ENCODE results near the gene RAMAC. TPM values are rescaled to one million over a fixed set of nuclear protein-coding genes. Genes with fewer than 3 reads are reported as not detected.

The RAMAC gene
- total and polyA plus RNA-seq, 2 donors from 2014 or later: 18.3 to 20.3 TPM

DNA sequence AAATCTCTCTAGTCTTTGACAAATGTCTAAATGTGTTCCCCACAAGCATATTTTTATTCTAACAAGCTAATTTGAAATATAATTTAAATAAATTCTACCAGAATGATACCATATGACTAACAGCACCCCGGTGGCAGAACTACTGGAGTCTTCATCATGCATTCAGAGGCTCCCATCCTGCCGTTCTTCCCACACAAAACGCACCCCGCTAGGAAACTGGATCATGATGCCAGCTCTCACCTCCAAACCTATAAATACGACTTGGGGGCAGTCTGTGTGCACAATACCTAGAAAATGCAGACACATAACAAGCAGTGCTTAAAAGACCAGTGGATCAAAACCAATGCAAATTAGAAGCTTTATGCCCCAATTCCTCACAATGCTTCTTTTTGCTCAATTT lies 42.0 kb upstream of the RAMAC start:
- H3K9me3 ChIP-seq (ENCODE audit: control insufficient read depth in 2 of 3, insufficient read depth in 1 of 3, low read length in 3 of 3): no peaks in the 10 kb centered on the region
- H3K4me3 ChIP-seq (ENCODE audit: low read length in 3 of 3): no peak overlapping the region
- TF ChIP-seq, protein P1, sequence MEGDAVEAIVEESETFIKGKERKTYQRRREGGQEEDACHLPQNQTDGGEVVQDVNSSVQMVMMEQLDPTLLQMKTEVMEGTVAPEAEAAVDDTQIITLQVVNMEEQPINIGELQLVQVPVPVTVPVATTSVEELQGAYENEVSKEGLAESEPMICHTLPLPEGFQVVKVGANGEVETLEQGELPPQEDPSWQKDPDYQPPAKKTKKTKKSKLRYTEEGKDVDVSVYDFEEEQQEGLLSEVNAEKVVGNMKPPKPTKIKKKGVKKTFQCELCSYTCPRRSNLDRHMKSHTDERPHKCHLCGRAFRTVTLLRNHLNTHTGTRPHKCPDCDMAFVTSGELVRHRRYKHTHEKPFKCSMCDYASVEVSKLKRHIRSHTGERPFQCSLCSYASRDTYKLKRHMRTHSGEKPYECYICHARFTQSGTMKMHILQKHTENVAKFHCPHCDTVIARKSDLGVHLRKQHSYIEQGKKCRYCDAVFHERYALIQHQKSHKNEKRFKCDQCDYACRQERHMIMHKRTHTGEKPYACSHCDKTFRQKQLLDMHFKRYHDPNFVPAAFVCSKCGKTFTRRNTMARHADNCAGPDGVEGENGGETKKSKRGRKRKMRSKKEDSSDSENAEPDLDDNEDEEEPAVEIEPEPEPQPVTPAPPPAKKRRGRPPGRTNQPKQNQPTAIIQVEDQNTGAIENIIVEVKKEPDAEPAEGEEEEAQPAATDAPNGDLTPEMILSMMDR (IDR thresholded peaks at IDR 0.05; ENCODE audit: borderline replicate concordance, extremely low read depth, insufficient read depth): no peak
- no peak overlapping the region for H3K27ac ChIP-seq (ENCODE audit: low read depth in 2 of 2, low read length in 2 of 2)
- no peak overlapping the region for H3K9ac ChIP-seq (ENCODE audit: low read length in 3 of 3)
- no peaks in the 10 kb centered on the region for H3K27me3 ChIP-seq (ENCODE audit: control insufficient read depth, insufficient read depth, low read length)
- intact Hi-C loops (cut with DNase I): no loop called here
- no peaks in the 10 kb centered on the region for H3K4me1 ChIP-seq (ENCODE audit: control insufficient read depth in 2 of 3, insufficient read depth in 2 of 3, low read depth in 1 of 3, low read length in 3 of 3)
- no peak for DNase-seq
- no peak for FAIRE-seq
- no peaks in the 10 kb centered on the region for H3K36me3 ChIP-seq (ENCODE audit: control insufficient read depth in 2 of 3, insufficient read depth in 3 of 3, low read length in 3 of 3)

- H3K27ac ChIP-seq (ENCODE audit: low read depth in 2 of 2, low read length in 2 of 2): no peak overlapping the region
- H3K4me1 ChIP-seq (ENCODE audit: control insufficient read depth in 2 of 3, insufficient read depth in 2 of 3, low read depth in 1 of 3, low read length in 3 of 3): no peaks in the 10 kb centered on the region
- H3K9ac ChIP-seq (ENCODE audit: low read length in 3 of 3): no peak overlapping the region
- TF ChIP-seq, protein P1 (IDR thresholded peaks at IDR 0.05; ENCODE audit: borderline replicate concordance, extremely low read depth, insufficient read depth): no peak
- H3K27me3 ChIP-seq (ENCODE audit: control insufficient read depth, insufficient read depth, low read length): no peaks in the 10 kb centered on the region
- H3K9me3 ChIP-seq (ENCODE audit: control insufficient read depth in 2 of 3, insufficient read depth in 1 of 3, low read length in 3 of 3): no peaks in the 10 kb centered on the region
- peak in 3 of 5 donors; percentile 40 to 82 (median 70) for DNase-seq
- H3K4me3 ChIP-seq (ENCODE audit: low read length in 3 of 3): no peak overlapping the region
- no peak for FAIRE-seq
- H3K36me3 ChIP-seq (ENCODE audit: control insufficient read depth in 2 of 3, insufficient read depth in 3 of 3, low read length in 3 of 3): no peaks in the 10 kb centered on the region
- intact Hi-C loops (cut with DNase I): no loop called here
These were observed 41.2 kb upstream of the RAMAC start for GRCh38 chr15:82944821-82945220.

DNA sequence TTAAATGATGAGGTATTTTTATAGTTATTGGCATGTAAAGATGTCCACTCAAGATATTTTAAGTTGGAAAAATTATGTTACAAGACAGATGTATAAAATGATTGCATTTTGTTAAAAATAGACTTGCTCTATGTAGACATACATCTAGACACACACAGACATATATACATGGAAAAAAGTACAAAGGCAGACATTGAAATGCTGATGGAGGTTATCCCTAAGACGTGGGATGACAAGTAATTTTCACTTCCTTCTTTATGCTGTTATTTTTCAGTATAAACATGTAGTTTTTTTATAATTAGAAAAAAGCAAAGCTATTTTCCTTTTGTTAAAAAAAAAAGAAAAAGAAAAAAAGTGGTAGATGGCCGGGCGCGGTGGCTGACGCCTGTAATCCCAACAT lies 40.7 kb upstream of the RAMAC start:
- H3K9ac ChIP-seq (ENCODE audit: low read length in 3 of 3): no peak overlapping the region
- TF ChIP-seq, protein P1 (IDR thresholded peaks at IDR 0.05; ENCODE audit: borderline replicate concordance, extremely low read depth, insufficient read depth): no peak
- no peaks in the 10 kb centered on the region for H3K36me3 ChIP-seq (ENCODE audit: control insufficient read depth in 2 of 3, insufficient read depth in 3 of 3, low read length in 3 of 3)
- H3K27me3 ChIP-seq (ENCODE audit: control insufficient read depth, insufficient read depth, low read length): no peaks in the 10 kb centered on the region
- DNase-seq: no peak
- no peak for FAIRE-seq
- intact Hi-C loops (cut with DNase I): no loop called here
- no peak overlapping the region for H3K27ac ChIP-seq (ENCODE audit: low read depth in 2 of 2, low read length in 2 of 2)
- no peaks in the 10 kb centered on the region for H3K4me1 ChIP-seq (ENCODE audit: control insufficient read depth in 2 of 3, insufficient read depth in 2 of 3, low read depth in 1 of 3, low read length in 3 of 3)
- no peak overlapping the region for H3K4me3 ChIP-seq (ENCODE audit: low read length in 3 of 3)
- H3K9me3 ChIP-seq (ENCODE audit: control insufficient read depth in 2 of 3, insufficient read depth in 1 of 3, low read length in 3 of 3): no peaks in the 10 kb centered on the region

- TF ChIP-seq, protein P1 (IDR thresholded peaks at IDR 0.05; ENCODE audit: borderline replicate concordance, extremely low read depth, insufficient read depth): no peak
- H3K9me3 ChIP-seq (ENCODE audit: control insufficient read depth in 2 of 3, insufficient read depth in 1 of 3, low read length in 3 of 3): no peaks in the 10 kb centered on the region
- no peaks in the 10 kb centered on the region for H3K4me1 ChIP-seq (ENCODE audit: control insufficient read depth in 2 of 3, insufficient read depth in 2 of 3, low read depth in 1 of 3, low read length in 3 of 3)
- H3K4me3 ChIP-seq (ENCODE audit: low read length in 3 of 3): no peak overlapping the region
- H3K27me3 ChIP-seq (ENCODE audit: control insufficient read depth, insufficient read depth, low read length): no peaks in the 10 kb centered on the region
- no peaks in the 10 kb centered on the region for H3K36me3 ChIP-seq (ENCODE audit: control insufficient read depth in 2 of 3, insufficient read depth in 3 of 3, low read length in 3 of 3)
- no peak overlapping the region for H3K27ac ChIP-seq (ENCODE audit: low read depth in 2 of 2, low read length in 2 of 2)
- no peak overlapping the region for H3K9ac ChIP-seq (ENCODE audit: low read length in 3 of 3)
- FAIRE-seq: no peak
- no peak for DNase-seq
- intact Hi-C loops (cut with DNase I): no loop called here
These were observed 39.8 kb upstream of the RAMAC start for GRCh38 chr15:82946155-82946701.
